Kidney (tissue), 14 donors: Measurements from ENCODE around the gene TARM1. TPM values are rescaled to one million over a fixed set of nuclear protein-coding genes. Genes with fewer than 3 reads are reported as not detected.

Source experiments
- DNase-seq, 5 donors: peaks; one replicate each; pipeline ENCODE4 v3.0.0-alpha.2; 2013 to 2020
- FAIRE-seq: peaks from 2 replicates; lab custom pipeline; 2012; peaks lifted over from hg19 to GRCh38; lab: Jason Lieb, UNC
- H3K27ac ChIP-seq, 2 donors: one replicate each; pipeline ENCODE4 v1.7.0; 2013; ENCODE audit warnings: low read depth in 2 of 2, low read length in 2 of 2, inconsistent platforms in 1 of 2
- H3K27me3 ChIP-seq: one replicate; pipeline ENCODE4 v1.7.1; 2013; ENCODE audit warnings: low read length, inconsistent platforms; ENCODE audit not compliant: control insufficient read depth, insufficient read depth
- H3K36me3 ChIP-seq, 3 donors: one replicate each; pipeline versions ENCODE4 v1.7.0 to v1.7.1; 2013; ENCODE audit warnings: low read length in 3 of 3, control low read depth in 1 of 3, inconsistent platforms in 1 of 3; ENCODE audit not compliant: insufficient read depth in 3 of 3, control insufficient read depth in 2 of 3
- H3K4me1 ChIP-seq, 3 donors: one replicate each; pipeline versions ENCODE4 v1.7.0 to v1.7.1; 2013; ENCODE audit warnings: low read length in 3 of 3, inconsistent platforms in 1 of 3, low read depth in 1 of 3; ENCODE audit not compliant: control insufficient read depth in 2 of 3, insufficient read depth in 2 of 3
- H3K4me3 ChIP-seq, 3 donors: one replicate each; pipeline versions ENCODE4 v1.7.0 to v1.8.1; 2013; ENCODE audit warnings: low read length in 3 of 3, control low read depth in 1 of 3, inconsistent platforms in 1 of 3
- H3K9ac ChIP-seq, 3 donors: one replicate each; pipeline versions ENCODE4 v1.7.0 to v1.7.1; 2013; ENCODE audit warnings: low read length in 3 of 3, control low read depth in 1 of 3, inconsistent platforms in 1 of 3
- H3K9me3 ChIP-seq, 3 donors: one replicate each; pipeline versions ENCODE4 v1.7.0 to v1.7.1; 2013; ENCODE audit warnings: low read length in 3 of 3, control low read depth in 1 of 3, inconsistent platforms in 1 of 3; ENCODE audit not compliant: control insufficient read depth in 2 of 3, insufficient read depth in 1 of 3
- CTCF ChIP-seq: IDR thresholded peaks from 3 replicates; pipeline ENCODE4 v1.5.1; 2012; ENCODE audit warnings: mild to moderate bottlenecking, moderate library complexity, borderline replicate concordance; ENCODE audit not compliant: insufficient read depth; ENCODE audit errors: extremely low read depth
- intact Hi-C: fragments of 100-400 bp; cut with DNase I; formaldehyde crosslinking; loops from one replicate; pipeline ENCODE4 v1.11.1; 2022
- polyA plus RNA-seq: library from polyadenylated mRNA; stranded (reverse); fragments of 350-450 nt; fragmentation: Illumina TruSeq; extraction: RNeasy Lipid Tissue Mini Kit (QIAGEN cat#74804); gene quantifications from one replicate; pipeline ENCODE4 v1.2.3, GENCODE V29; 2014; ENCODE audit warnings: low read depth, low replicate concordance; ENCODE audit not compliant: insufficient read depth
- total RNA-seq: library from RNA; stranded (reverse); fragmentation: NEBNext Ultra II Directional; extraction: Animal tissue kit (Norgen Biotek cat#: 25700); gene quantifications from one replicate; pipeline ENCODE4 v1.2.1, GENCODE V29; 2021
- donor health status: control.
- donor health status: control.
- donor health status: control.
- donor health status: control.
- donor health status: control.
- donor health status: DM: yes; HTN: yes; CAD: no.
- donor health status: Normal renal cell carcinoma (clear cell type).

Gene TARM1
- total and polyA plus RNA-seq, 2 donors from 2014 or later, result not detected

GRCh38 chr19:54105796-54106195, 24.6 kb upstream of the TARM1 start:
- no peak overlapping the region for H3K9ac ChIP-seq
- peaks cover 0 to 5% (median 0%) of the 10 kb centered on the region in 3 donors for H3K4me1 ChIP-seq
- H3K27me3 ChIP-seq, result no peaks in the 10 kb centered on the region
- no peak for TF ChIP-seq CTCF
- no peak overlapping the region for H3K4me3 ChIP-seq
- no peak overlapping the region for H3K27ac ChIP-seq
- peak in 1 of 5 donors; percentile 55 for DNase-seq
- intact Hi-C loops, result no loop called here
- H3K9me3 ChIP-seq, result no peaks in the 10 kb centered on the region
- no peak for FAIRE-seq
- H3K36me3 ChIP-seq, result peaks cover 0 to 12% (median 10%) of the 10 kb centered on the region in 3 donors

- FAIRE-seq (no peak), DNase-seq (peak in 1 of 5 donors; percentile 61)
- no peak for TF ChIP-seq CTCF
- no peak overlapping the region for H3K9ac ChIP-seq
- peaks cover 0 to 12% (median 8%) of the 10 kb centered on the region in 3 donors for H3K36me3 ChIP-seq
- H3K27ac ChIP-seq, result no peak overlapping the region
- no peaks in the 10 kb centered on the region for H3K27me3 ChIP-seq
- intact Hi-C loops, result no loop called here
- no peak overlapping the region for H3K4me3 ChIP-seq
- no peaks in the 10 kb centered on the region for H3K9me3 ChIP-seq
- peaks cover 0 to 5% (median 0%) of the 10 kb centered on the region in 3 donors for H3K4me1 ChIP-seq
Measured at GRCh38 chr19:54104998-54105715, 24.0 kb upstream of the TARM1 start.

GRCh38 chr19:54102421-54103169, 21.4 kb upstream of the TARM1 start, which contains the start of gene NDUFA3:
NDUFA3 (plus strand) TSS chr19:54102855; CDS start chr19:54102879, 24 bp downstream.
- peaks cover 0 to 5% (median 0%) of the 10 kb centered on the region in 3 donors for H3K4me1 ChIP-seq
- H3K9ac ChIP-seq, result peak within 1 kb of the TSS; percentile 85 to 95 (median 91)
- H3K27me3 ChIP-seq, result no peaks in the 10 kb centered on the region
- FAIRE-seq, result no peak
- H3K9me3 ChIP-seq, result no peaks in the 10 kb centered on the region
- H3K36me3 ChIP-seq, result peaks cover 0 to 4% (median 2%) of the 10 kb centered on the region in 3 donors
- TF ChIP-seq CTCF, result no peak
- DNase-seq, result peak; percentile 98 to 100 (median 99)
- H3K27ac ChIP-seq, result peak within 1 kb of the TSS in 1 of 2 donors; percentile 72
- intact Hi-C loops, result no loop called here
- H3K4me3 ChIP-seq, result peak within 1 kb of the TSS; percentile 94 to 98 (median 96)
